Measurements from ENCODE around the gene RIC8A.

The RIC8A gene

GRCh38 chr11:197741-198235 is 9.7 kb upstream of the RIC8A start:
- H3K79me2 ChIP-seq (ENCODE audit: control insufficient read depth, insufficient read depth, low read length, unreplicated experiment), result no peaks in the 10 kb centered on the region
- H3K4me3 ChIP-seq (ENCODE audit: low read depth, low read length), result no peak overlapping the region
- H3K4me1 ChIP-seq (ENCODE audit: control insufficient read depth, insufficient read depth, low read length, unreplicated experiment), result no peaks in the 10 kb centered on the region
- no peak overlapping the region for H2AFZ ChIP-seq (ENCODE audit: low read length, unreplicated experiment)
- H3K36me3 ChIP-seq (ENCODE audit: insufficient read depth, low read length), result no peaks in the 10 kb centered on the region
- no peak overlapping the region for H3K27ac ChIP-seq (ENCODE audit: low read depth, low read length)
- no peaks in the 10 kb centered on the region for H3K27me3 ChIP-seq (ENCODE audit: insufficient read depth, low read length)

GRCh38 chr11:198236-198806 is 9.2 kb upstream of the RIC8A start:
- Histone ChIP-seq H3K4me3 (ENCODE audit: low read depth, low read length) (no peak overlapping the region), H2AFZ (ENCODE audit: low read length, unreplicated experiment) (no peak overlapping the region), H3K27ac (ENCODE audit: low read depth, low read length) (no peak overlapping the region), H3K36me3 (ENCODE audit: insufficient read depth, low read length) (no peaks in the 10 kb centered on the region), H3K27me3 (ENCODE audit: insufficient read depth, low read length) (no peaks in the 10 kb centered on the region), H3K79me2 (ENCODE audit: control insufficient read depth, insufficient read depth, low read length, unreplicated experiment) (no peaks in the 10 kb centered on the region), H3K4me1 (ENCODE audit: control insufficient read depth, insufficient read depth, low read length, unreplicated experiment) (no peaks in the 10 kb centered on the region)

- Histone ChIP-seq H3K79me2 (ENCODE audit: control insufficient read depth, insufficient read depth, low read length, unreplicated experiment) (no peaks in the 10 kb centered on the region), H3K27ac (ENCODE audit: low read depth, low read length) (no peak overlapping the region), H3K4me1 (ENCODE audit: control insufficient read depth, insufficient read depth, low read length, unreplicated experiment) (no peaks in the 10 kb centered on the region)
Observed at GRCh38 chr11:199004-199581, 8.4 kb upstream of the RIC8A start.

GRCh38 chr11:199782-200181 is 7.7 kb upstream of the RIC8A start:
- H2AFZ ChIP-seq (ENCODE audit: low read length, unreplicated experiment), result no peak overlapping the region
- H3K27me3 ChIP-seq (ENCODE audit: insufficient read depth, low read length), result no peaks in the 10 kb centered on the region
- H3K79me2 ChIP-seq (ENCODE audit: control insufficient read depth, insufficient read depth, low read length, unreplicated experiment), result peaks cover under 1% of the 10 kb centered on the region
- H3K36me3 ChIP-seq (ENCODE audit: insufficient read depth, low read length), result no peaks in the 10 kb centered on the region; the same call in 1 of the 2 replicates
- H3K27ac ChIP-seq (ENCODE audit: low read depth, low read length), result no peak overlapping the region
- no peaks in the 10 kb centered on the region for H3K4me1 ChIP-seq (ENCODE audit: control insufficient read depth, insufficient read depth, low read length, unreplicated experiment)
- no peak overlapping the region for H3K4me3 ChIP-seq (ENCODE audit: low read depth, low read length)

More at GRCh38 chr11:199004-199581, 8.4 kb upstream of the RIC8A start:
- H3K36me3 ChIP-seq (ENCODE audit: insufficient read depth, low read length), result no peaks in the 10 kb centered on the region
- no peaks in the 10 kb centered on the region for H3K27me3 ChIP-seq (ENCODE audit: insufficient read depth, low read length)
- no peak overlapping the region for H2AFZ ChIP-seq (ENCODE audit: low read length, unreplicated experiment)
- no peak overlapping the region for H3K4me3 ChIP-seq (ENCODE audit: low read depth, low read length)

GRCh38 chr11:200224-201003 is 7.1 kb upstream of the RIC8A start:
- peaks cover 5% of the 10 kb centered on the region; the same call in 1 of the 2 replicates for H3K36me3 ChIP-seq (ENCODE audit: insufficient read depth, low read length)

GRCh38 chr11:201966-202365 is 5.5 kb upstream of the RIC8A start:
- no peaks in the 10 kb centered on the region for H3K27me3 ChIP-seq (ENCODE audit: insufficient read depth, low read length)
- peaks cover 13% of the 10 kb centered on the region for H3K4me1 ChIP-seq (ENCODE audit: control insufficient read depth, insufficient read depth, low read length, unreplicated experiment)
- no peak overlapping the region for H3K4me3 ChIP-seq (ENCODE audit: low read depth, low read length)
- no peak overlapping the region for H2AFZ ChIP-seq (ENCODE audit: low read length, unreplicated experiment)
- peaks cover 6% of the 10 kb centered on the region; the same call in 1 of the 2 replicates for H3K36me3 ChIP-seq (ENCODE audit: insufficient read depth, low read length)
- no peak overlapping the region for H3K27ac ChIP-seq (ENCODE audit: low read depth, low read length)
- H3K79me2 ChIP-seq (ENCODE audit: control insufficient read depth, insufficient read depth, low read length, unreplicated experiment), result peaks cover 22% of the 10 kb centered on the region

More at GRCh38 chr11:200224-201003, 7.1 kb upstream of the RIC8A start:
- H3K27ac ChIP-seq (ENCODE audit: low read depth, low read length), result no peak overlapping the region
- H3K4me1 ChIP-seq (ENCODE audit: control insufficient read depth, insufficient read depth, low read length, unreplicated experiment), result peaks cover 3% of the 10 kb centered on the region
- peaks cover 7% of the 10 kb centered on the region for H3K79me2 ChIP-seq (ENCODE audit: control insufficient read depth, insufficient read depth, low read length, unreplicated experiment)
- H3K4me3 ChIP-seq (ENCODE audit: low read depth, low read length), result no peak overlapping the region
- no peaks in the 10 kb centered on the region for H3K27me3 ChIP-seq (ENCODE audit: insufficient read depth, low read length)
- no peak overlapping the region for H2AFZ ChIP-seq (ENCODE audit: low read length, unreplicated experiment)

- Histone ChIP-seq H3K4me3 (ENCODE audit: low read depth, low read length) (no peak overlapping the region), H3K4me1 (ENCODE audit: control insufficient read depth, insufficient read depth, low read length, unreplicated experiment) (peaks cover 13% of the 10 kb centered on the region), H3K36me3 (ENCODE audit: insufficient read depth, low read length) (peaks cover 6% of the 10 kb centered on the region; the same call in 1 of the 2 replicates), H3K27me3 (ENCODE audit: insufficient read depth, low read length) (no peaks in the 10 kb centered on the region), H3K27ac (ENCODE audit: low read depth, low read length) (no peak overlapping the region), H2AFZ (ENCODE audit: low read length, unreplicated experiment) (no peak overlapping the region), H3K79me2 (ENCODE audit: control insufficient read depth, insufficient read depth, low read length, unreplicated experiment) (peaks cover 24% of the 10 kb centered on the region)
Observed at GRCh38 chr11:202490-202889, 5.0 kb upstream of the RIC8A start.

GRCh38 chr11:203056-203944 is 4.2 kb upstream of the RIC8A start:
- Histone ChIP-seq H3K27ac (ENCODE audit: low read depth, low read length) (no peak overlapping the region), H3K4me1 (ENCODE audit: control insufficient read depth, insufficient read depth, low read length, unreplicated experiment) (peaks cover 13% of the 10 kb centered on the region), H3K4me3 (ENCODE audit: low read depth, low read length) (no peak overlapping the region), H3K36me3 (ENCODE audit: insufficient read depth, low read length) (peaks cover 6% of the 10 kb centered on the region; the same call in 1 of the 2 replicates), H3K79me2 (ENCODE audit: control insufficient read depth, insufficient read depth, low read length, unreplicated experiment) (peaks cover 28% of the 10 kb centered on the region), H2AFZ (ENCODE audit: low read length, unreplicated experiment) (no peak overlapping the region), H3K27me3 (ENCODE audit: insufficient read depth, low read length) (no peaks in the 10 kb centered on the region)

- peaks cover 6% of the 10 kb centered on the region; the same call in 1 of the 2 replicates for H3K36me3 ChIP-seq (ENCODE audit: insufficient read depth, low read length)
- peaks cover 13% of the 10 kb centered on the region for H3K4me1 ChIP-seq (ENCODE audit: control insufficient read depth, insufficient read depth, low read length, unreplicated experiment)
- no peaks in the 10 kb centered on the region for H3K27me3 ChIP-seq (ENCODE audit: insufficient read depth, low read length)
- no peak overlapping the region for H2AFZ ChIP-seq (ENCODE audit: low read length, unreplicated experiment)
- peaks cover 34% of the 10 kb centered on the region for H3K79me2 ChIP-seq (ENCODE audit: control insufficient read depth, insufficient read depth, low read length, unreplicated experiment)
- no peak overlapping the region for H3K4me3 ChIP-seq (ENCODE audit: low read depth, low read length)
- H3K27ac ChIP-seq (ENCODE audit: low read depth, low read length), result no peak overlapping the region
Observed at GRCh38 chr11:203945-204586, 3.4 kb upstream of the RIC8A start.

All from ACC112 (cell line).